SU-DHL-6 (cell line): ENCODE results near the gene ZNF467.

ENCODE experiments used
- H2AFZ ChIP-seq: fragments of 200-600 bp; sonication (generic); 2 replicates; pipeline ENCODE4 v1.6.1; 2014; ENCODE audit warnings: low read depth, mild to moderate bottlenecking, moderate library complexity, mixed read lengths, antibody characterized with exemption, low read length; ENCODE audit not compliant: severe bottlenecking
- H3F3A ChIP-seq: fragments of 200-600 bp; shearing (Covaris generic); 2 replicates; pipeline ENCODE4 v1.6.0; 2016; ENCODE audit warnings: antibody characterized with exemption, mild to moderate bottlenecking; ENCODE audit not compliant: insufficient read depth
- H3K27ac ChIP-seq: fragments of 200-600 bp; sonication (generic); 2 replicates; pipeline ENCODE4 v1.5.1; 2016; ENCODE audit warnings: low read depth, mild to moderate bottlenecking, low read length, moderate library complexity, mixed read lengths
- H3K27me3 ChIP-seq: fragments of 200-600 bp; sonication (generic), shearing (Covaris generic); 2 replicates; pipeline ENCODE4 v1.6.0; 2014; ENCODE audit warnings: mild to moderate bottlenecking, low read length
- H3K36me3 ChIP-seq: fragments of 200-600 bp; sonication (generic); 2 replicates; pipeline ENCODE4 v1.6.1; 2014; ENCODE audit warnings: mild to moderate bottlenecking, low read length, mixed read lengths
- H3K4me2 ChIP-seq: fragments of 300-600, 200-600 bp; shearing (Covaris generic), sonication (generic); 2 replicates; pipeline ENCODE4 v1.6.0; 2014; ENCODE audit warnings: low read length, low read depth, mild to moderate bottlenecking; ENCODE audit not compliant: poor library complexity, severe bottlenecking
- H3K4me3 ChIP-seq: fragments of 200-600 bp; sonication (generic); 2 replicates; pipeline ENCODE4 v1.5.1; 2014; ENCODE audit warnings: antibody characterized with exemption, low read length, mild to moderate bottlenecking, mixed read lengths; ENCODE audit not compliant: insufficient read depth, poor library complexity, severe bottlenecking
- H3K79me2 ChIP-seq: fragments of 200-600 bp; sonication (generic); 2 replicates; pipeline ENCODE4 v1.6.1; 2014; ENCODE audit warnings: mild to moderate bottlenecking, low read length, moderate library complexity; ENCODE audit not compliant: insufficient read depth
- H3K9ac ChIP-seq: fragments of 200-600 bp; sonication (generic); 2 replicates; pipeline ENCODE4 v1.7.0; 2014; ENCODE audit warnings: mild to moderate bottlenecking, low read length
- H3K9me2 ChIP-seq: fragments of 200-600 bp; sonication (generic); replicated peaks from 2 replicates; pipeline ENCODE4 v1.6.1; 2014; ENCODE audit warnings: low read length; ENCODE audit not compliant: insufficient read depth
- H3K9me3 ChIP-seq: fragments of 200-600 bp; sonication (generic); 2 replicates; pipeline ENCODE4 v1.6.1; 2014; ENCODE audit warnings: low read length, mixed read lengths; ENCODE audit not compliant: insufficient read depth
- H4K20me1 ChIP-seq: fragments of 200-600 bp; sonication (generic); 2 replicates; pipeline ENCODE4 v1.6.1; 2014; ENCODE audit warnings: low read depth, mild to moderate bottlenecking, antibody characterized with exemption, low read length, moderate library complexity, mixed read lengths
- CTCF ChIP-seq: fragments of 200-600 bp; sonication (generic); IDR thresholded peaks from one replicate; pipeline ENCODE4 v1.5.1; 2017; ENCODE audit warnings: antibody characterized with exemption, mild to moderate bottlenecking, low read length, moderate library complexity; ENCODE audit not compliant: insufficient read depth, poor library complexity, severe bottlenecking
- EZH2phosphoT487 ChIP-seq: fragments of 200-600 bp; sonication (generic), shearing (Covaris generic); conservative IDR thresholded peaks from 2 replicates; pipeline ENCODE4 v1.6.1; 2018; ENCODE audit warnings: mild to moderate bottlenecking, antibody characterized with exemption, low read length, moderate library complexity, mixed read lengths

Gene ZNF467

GRCh38 chr7:149785402-149785801, 12.0 kb upstream of the ZNF467 start:
- Histone ChIP-seq H3F3A (no peaks in the 10 kb centered on the region), H3K9me2 (no peaks in the 10 kb centered on the region), H3K9me3 (no peaks in the 10 kb centered on the region), H2AFZ (no peak overlapping the region), H3K9ac (no peak overlapping the region), H3K79me2 (no peaks in the 10 kb centered on the region), H3K27ac (no peak overlapping the region), H3K36me3 (no peaks in the 10 kb centered on the region), H3K27me3 (no peaks in the 10 kb centered on the region), H3K4me3 (no peak overlapping the region), H4K20me1 (no peaks in the 10 kb centered on the region), H3K4me2 (no peak overlapping the region)
- no peak for TF ChIP-seq CTCF
- TF ChIP-seq EZH2phosphoT487 = no peak

GRCh38 chr7:149784251-149784608, 10.8 kb upstream of the ZNF467 start:
- Histone ChIP-seq H4K20me1 (no peaks in the 10 kb centered on the region), H3K4me3 (no peak overlapping the region), H3K9me3 (no peaks in the 10 kb centered on the region), H3K9ac (no peak overlapping the region), H3F3A (no peaks in the 10 kb centered on the region), H2AFZ (no peak overlapping the region), H3K4me2 (no peak overlapping the region), H3K36me3 (no peaks in the 10 kb centered on the region), H3K27me3 (no peaks in the 10 kb centered on the region), H3K9me2 (no peaks in the 10 kb centered on the region), H3K79me2 (no peaks in the 10 kb centered on the region), H3K27ac (no peak overlapping the region)
- no peak for TF ChIP-seq CTCF
- TF ChIP-seq EZH2phosphoT487 = no peak

GRCh38 chr7:149783386-149784250, 10.2 kb upstream of the ZNF467 start:
- H3F3A ChIP-seq = no peaks in the 10 kb centered on the region
- H3K79me2 ChIP-seq = no peaks in the 10 kb centered on the region
- no peaks in the 10 kb centered on the region for H3K27me3 ChIP-seq
- no peaks in the 10 kb centered on the region for H3K9me2 ChIP-seq
- no peak overlapping the region for H3K27ac ChIP-seq
- no peak overlapping the region for H3K4me2 ChIP-seq
- no peak overlapping the region for H3K4me3 ChIP-seq
- H3K36me3 ChIP-seq = no peaks in the 10 kb centered on the region
- H2AFZ ChIP-seq = no peak overlapping the region
- TF ChIP-seq EZH2phosphoT487 (no peak), CTCF (no peak)
- no peak overlapping the region for H3K9ac ChIP-seq
- no peaks in the 10 kb centered on the region for H3K9me3 ChIP-seq
- no peaks in the 10 kb centered on the region for H4K20me1 ChIP-seq
